ENCODE results near the gene INHBC. TPM values are rescaled to one million over a fixed set of nuclear protein-coding genes. Genes with fewer than 3 reads are reported as not detected.

Gene INHBC
- polyA plus RNA-seq, 1 of the 3 experiments (the other 2 are of a cell fraction) = 0.08 TPM

DNA sequence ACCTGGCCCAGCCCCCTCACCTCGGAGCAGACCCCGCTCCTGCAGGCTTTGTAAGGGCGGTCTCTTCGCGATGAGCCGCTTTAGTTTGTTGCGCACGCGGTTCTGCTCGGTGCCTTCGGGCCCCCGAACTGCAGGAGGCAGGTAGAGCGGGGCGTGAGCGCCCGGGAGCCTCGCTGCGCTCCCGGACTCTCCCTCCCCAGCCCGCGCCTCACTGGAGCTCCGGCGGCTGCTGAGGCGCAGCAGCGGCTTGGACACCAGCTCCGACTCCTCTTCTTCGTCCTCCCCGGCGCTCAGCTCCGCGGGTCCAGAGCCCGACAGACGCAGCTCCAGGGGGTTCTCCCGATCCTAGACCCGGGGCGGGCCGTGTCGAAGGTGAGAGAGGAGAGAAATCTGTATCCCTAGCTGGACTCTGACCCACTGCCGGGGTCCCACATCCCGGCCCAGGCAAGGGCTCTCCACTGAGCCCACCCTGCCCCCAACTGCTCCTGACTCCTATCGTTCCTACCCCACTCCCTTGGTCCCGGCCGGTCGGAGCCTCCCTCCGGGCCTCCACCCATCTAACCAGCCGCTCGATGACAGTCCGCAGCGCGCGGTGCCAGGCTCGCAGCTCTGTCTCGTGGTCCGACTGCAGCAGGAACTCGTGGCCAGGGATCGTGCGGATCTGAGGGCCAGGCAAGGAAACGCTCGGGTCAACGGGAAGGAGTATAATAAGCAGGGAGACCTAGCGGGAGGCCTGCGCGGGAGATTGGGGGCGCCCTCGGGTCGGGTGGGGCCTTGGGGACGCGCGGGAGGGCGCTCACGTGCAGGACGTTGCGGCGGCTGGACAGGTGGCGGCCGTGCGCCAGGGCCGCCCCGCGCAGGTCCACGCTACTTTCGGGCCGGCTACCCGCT, 40.9 kb downstream of the INHBC start:
- 19% methylated on average over 65 of the region's 84 CpGs for WGBS (ENCODE audit: low lambda C conversion rate)
- no peak overlapping the region for H3K27ac ChIP-seq (ENCODE audit: low read depth in 2 of 2, low read length in 1 of 2)
- peak; percentile 80 for DNase-seq
- H3K9ac ChIP-seq = no peak overlapping the region
- H3K36me3 ChIP-seq (replicated peaks in 1 of 2; ENCODE audit: control insufficient read depth in 1 of 2, insufficient read depth in 2 of 2, low read length in 1 of 2) = no peaks in the 10 kb centered on the region
- no peaks in the 10 kb centered on the region for H3F3A ChIP-seq (replicated peaks; ENCODE audit: insufficient read depth)
- CTCF ChIA-PET = interaction anchor here (0.6 to 4.8 kb wide), 8 partner anchors 11 to 167 kb away, joined by 3 to 67 read pairs (median 3); partner anchors contain the start of genes DDIT3 and GLI1
- peak; percentile 55; the same call in 1 of the 2 replicates for TF ChIP-seq MXI1 (IDR thresholded peaks at IDR 0.05; ENCODE audit: low read depth, low read length)
- TF ChIP-seq FOXM1 (IDR thresholded peaks at IDR 0.05; ENCODE audit: low read depth) = no peak
- TF ChIP-seq FOXJ3 (CRISPR knock-in tag; IDR thresholded peaks at IDR 0.05) = no peak
- TF ChIP-seq EP300 (IDR thresholded peaks at IDR 0.05; ENCODE audit: borderline replicate concordance in 1 of 2, low read depth in 1 of 2, low read length in 1 of 2) = no peak
- TF ChIP-seq, protein P1, sequence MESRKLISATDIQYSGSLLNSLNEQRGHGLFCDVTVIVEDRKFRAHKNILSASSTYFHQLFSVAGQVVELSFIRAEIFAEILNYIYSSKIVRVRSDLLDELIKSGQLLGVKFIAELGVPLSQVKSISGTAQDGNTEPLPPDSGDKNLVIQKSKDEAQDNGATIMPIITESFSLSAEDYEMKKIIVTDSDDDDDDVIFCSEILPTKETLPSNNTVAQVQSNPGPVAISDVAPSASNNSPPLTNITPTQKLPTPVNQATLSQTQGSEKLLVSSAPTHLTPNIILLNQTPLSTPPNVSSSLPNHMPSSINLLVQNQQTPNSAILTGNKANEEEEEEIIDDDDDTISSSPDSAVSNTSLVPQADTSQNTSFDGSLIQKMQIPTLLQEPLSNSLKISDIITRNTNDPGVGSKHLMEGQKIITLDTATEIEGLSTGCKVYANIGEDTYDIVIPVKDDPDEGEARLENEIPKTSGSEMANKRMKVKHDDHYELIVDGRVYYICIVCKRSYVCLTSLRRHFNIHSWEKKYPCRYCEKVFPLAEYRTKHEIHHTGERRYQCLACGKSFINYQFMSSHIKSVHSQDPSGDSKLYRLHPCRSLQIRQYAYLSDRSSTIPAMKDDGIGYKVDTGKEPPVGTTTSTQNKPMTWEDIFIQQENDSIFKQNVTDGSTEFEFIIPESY (IDR thresholded peaks at IDR 0.05; ENCODE audit: borderline replicate concordance, low read depth) = no peak
- TF ChIP-seq RFX5 (IDR thresholded peaks at IDR 0.05; ENCODE audit: low read length) = no peak
- TF ChIP-seq, protein P2, sequence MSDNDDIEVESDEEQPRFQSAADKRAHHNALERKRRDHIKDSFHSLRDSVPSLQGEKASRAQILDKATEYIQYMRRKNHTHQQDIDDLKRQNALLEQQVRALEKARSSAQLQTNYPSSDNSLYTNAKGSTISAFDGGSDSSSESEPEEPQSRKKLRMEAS (IDR thresholded peaks at IDR 0.05; ENCODE audit: low read depth) = 0 out of 2 replicates have a peak, but pooled peaks have one; percentile 26
- TF ChIP-seq, protein P3, sequence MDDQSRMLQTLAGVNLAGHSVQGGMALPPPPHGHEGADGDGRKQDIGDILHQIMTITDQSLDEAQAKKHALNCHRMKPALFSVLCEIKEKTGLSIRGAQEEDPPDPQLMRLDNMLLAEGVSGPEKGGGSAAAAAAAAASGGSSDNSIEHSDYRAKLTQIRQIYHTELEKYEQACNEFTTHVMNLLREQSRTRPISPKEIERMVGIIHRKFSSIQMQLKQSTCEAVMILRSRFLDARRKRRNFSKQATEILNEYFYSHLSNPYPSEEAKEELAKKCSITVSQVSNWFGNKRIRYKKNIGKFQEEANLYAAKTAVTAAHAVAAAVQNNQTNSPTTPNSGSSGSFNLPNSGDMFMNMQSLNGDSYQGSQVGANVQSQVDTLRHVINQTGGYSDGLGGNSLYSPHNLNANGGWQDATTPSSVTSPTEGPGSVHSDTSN (IDR thresholded peaks at IDR 0.05) = no peak
- TF ChIP-seq GATA2 (CRISPR knock-in tag; IDR thresholded peaks at IDR 0.05) = no peak
- H3K9me3 ChIP-seq = no peaks in the 10 kb centered on the region
- H3K4me1 ChIP-seq (ENCODE audit: control insufficient read depth in 1 of 2, insufficient read depth in 2 of 2, low read depth in 1 of 2, low read length in 1 of 2) = peaks cover 0 to 10% of the 10 kb centered on the region in 2 experiments; a peak in 3 of 4 replicates
- H3K9me2 ChIP-seq = no peaks in the 10 kb centered on the region
- peak overlapping the region; percentile 82 for H3K4me2 ChIP-seq
- peak overlapping the region; percentile 33 to 41 for H3K4me3 ChIP-seq (ENCODE audit: low read depth in 2 of 2, low read length in 1 of 2)
- no peaks in the 10 kb centered on the region for H4K20me1 ChIP-seq (ENCODE audit: insufficient read depth)
- peaks cover 61% of the 10 kb centered on the region for H3K27me3 ChIP-seq (ENCODE audit: insufficient read depth)
- peak overlapping the region; percentile 59; the same call in 1 of the 2 replicates for H2AFZ ChIP-seq (ENCODE audit: low read depth)
- POLR2A ChIA-PET = interaction anchor here (1.3 kb wide), 1 partner anchor 44 kb away, joined by 6 read pairs; the partner anchor contains the start of gene DDIT3
- no peaks in the 10 kb centered on the region for H3K79me2 ChIP-seq (ENCODE audit: insufficient read depth)
